Activated naive CD4-positive, alpha-beta T cell treated with anti-CD3 and anti-CD28 coated beads for 36 hours (primary cell): ENCODE measurements around the gene CRTAC1. TPM values are rescaled to one million over a fixed set of nuclear protein-coding genes. Genes with fewer than 3 reads are reported as not detected.

Experiments
- CTCF ChIA-PET: fragments of 350-600 bp; sonication (Branson Sonifier 250); formaldehyde crosslinking; loops from one replicate; lab custom pipeline; 2021; ENCODE audit warnings: antibody characterized with exemption; lab: Charles Lee
- DNase-seq: peaks from one replicate; pipeline ENCODE4 v3.0.0-alpha.2; 2020
- H3K27ac Mint-ChIP-seq: one replicate; pipeline ENCODE4 v1.8.0; 2021; ENCODE audit warnings: mild to moderate bottlenecking, mixed read lengths
- H3K27me3 Mint-ChIP-seq: one replicate; pipeline ENCODE4 v1.8.0; 2021; ENCODE audit warnings: low read depth, mixed read lengths
- H3K36me3 Mint-ChIP-seq: one replicate; pipeline ENCODE4 v1.8.0; 2021; ENCODE audit warnings: low read depth, mixed read lengths
- H3K4me1 Mint-ChIP-seq: one replicate; pipeline ENCODE4 v1.8.0; 2021; ENCODE audit warnings: low read depth, mixed read lengths
- H3K4me3 Mint-ChIP-seq: one replicate; pipeline ENCODE4 v1.8.0; 2021; ENCODE audit warnings: mild to moderate bottlenecking, moderate library complexity, mixed read lengths
- H3K9me3 Mint-ChIP-seq: one replicate; pipeline ENCODE4 v1.8.0; 2021; ENCODE audit warnings: mixed read lengths
- intact Hi-C: fragments of 100-400 bp; cut with micrococcal nuclease; formaldehyde crosslinking; loops from one replicate; pipeline ENCODE4 v1.15.1; 2023
- total RNA-seq, 2 experiments: library from RNA; stranded (reverse); gene quantifications; one replicate each; pipeline ENCODE4 v1.2.3, GENCODE V29; 2021

CRTAC1 gene
- total RNA-seq, 2 experiments from 2014 or later: not detected

GRCh38 chr10:97915346-97916131 is 114.9 kb downstream of the CRTAC1 start:
- no peaks in the 10 kb centered on the region for H3K9me3 Mint-ChIP-seq
- H3K27ac Mint-ChIP-seq: no peak overlapping the region
- intact Hi-C loops: loop anchor here (2.0 to 10.0 kb wide), 2 partner anchors 393 to 749 kb away; no protein-coding TSS in a partner anchor
- no peaks in the 10 kb centered on the region for H3K36me3 Mint-ChIP-seq
- no peak overlapping the region for H3K4me3 Mint-ChIP-seq
- CTCF ChIA-PET: interaction anchor here (0.6 to 6.7 kb wide), 27 partner anchors 9 to 757 kb away, joined by 3 to 168 read pairs (median 4); no protein-coding TSS in a partner anchor
- no peaks in the 10 kb centered on the region for H3K27me3 Mint-ChIP-seq
- H3K4me1 Mint-ChIP-seq: peaks cover 3% of the 10 kb centered on the region
- DNase-seq: no peak

DNA sequence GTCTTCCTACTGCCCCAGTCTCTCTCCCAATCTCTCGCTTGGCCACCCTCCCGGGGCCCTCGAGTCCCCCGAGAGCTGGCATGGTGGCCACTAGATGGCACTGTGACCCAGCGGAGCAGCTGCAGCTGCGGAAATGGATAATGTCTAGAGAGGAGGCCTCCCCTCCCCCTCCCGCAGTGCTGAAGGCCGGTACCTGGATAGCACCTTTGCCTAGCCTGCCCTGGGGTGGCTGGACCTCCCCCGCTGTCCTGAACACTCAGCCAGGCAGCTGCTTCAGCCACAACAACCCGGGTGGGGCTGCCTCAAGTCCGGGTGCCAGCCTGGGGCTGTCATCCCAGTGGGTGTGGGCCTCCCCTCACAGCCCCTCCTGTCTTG is 115.6 kb downstream of the CRTAC1 start:
- Mint-ChIP-seq H3K27me3 (no peaks in the 10 kb centered on the region), H3K9me3 (no peaks in the 10 kb centered on the region), H3K4me3 (no peak overlapping the region), H3K36me3 (no peaks in the 10 kb centered on the region), H3K4me1 (peaks cover 3% of the 10 kb centered on the region), H3K27ac (no peak overlapping the region)
- peak; percentile 87 for DNase-seq
- CTCF ChIA-PET: interaction anchor here (0.6 to 6.7 kb wide), 27 partner anchors 9 to 758 kb away, joined by 3 to 168 read pairs (median 4); no protein-coding TSS in a partner anchor
- intact Hi-C loops: loop anchor here (1.0 to 10.0 kb wide), 5 partner anchors 113 to 750 kb away; no protein-coding TSS in a partner anchor

DNA sequence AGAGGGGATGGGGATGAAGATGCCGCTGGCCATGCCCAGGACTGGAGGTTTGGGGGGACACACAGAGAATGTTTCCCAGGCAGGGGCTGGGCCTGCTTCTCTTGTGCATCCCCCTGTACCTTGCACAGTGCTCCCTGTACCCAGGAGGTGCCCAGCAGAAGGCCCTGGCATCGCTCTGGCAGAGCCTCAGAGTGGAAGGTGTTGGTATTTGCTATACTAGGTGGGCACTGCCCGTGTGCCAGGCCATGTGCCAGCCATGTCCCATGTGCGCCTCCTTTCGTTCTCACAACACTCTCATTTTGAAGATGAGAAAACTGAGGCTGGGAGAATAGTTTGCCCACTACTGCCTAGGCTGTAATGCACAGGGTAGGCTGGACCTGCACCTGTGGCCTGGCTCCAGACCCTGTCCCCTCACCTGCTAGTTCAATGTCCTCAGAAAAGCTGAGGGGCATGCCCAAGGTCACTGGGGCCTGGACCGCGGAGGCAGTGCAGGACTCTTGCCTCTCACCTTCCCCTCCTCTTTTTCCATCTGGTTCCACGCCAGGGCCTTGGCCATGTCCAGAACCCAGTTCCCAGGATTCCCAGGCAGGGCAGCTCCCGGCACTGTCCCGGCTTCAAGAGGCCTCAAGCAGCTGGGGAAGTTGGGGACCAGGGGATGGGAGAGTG is 116.1 kb downstream of the CRTAC1 start:
- Mint-ChIP-seq H3K36me3 (no peaks in the 10 kb centered on the region), H3K4me1 (peaks cover 3% of the 10 kb centered on the region), H3K9me3 (no peaks in the 10 kb centered on the region), H3K27ac (no peak overlapping the region), H3K4me3 (no peak overlapping the region), H3K27me3 (no peaks in the 10 kb centered on the region)
- no peak for DNase-seq
- CTCF ChIA-PET: interaction anchor here (0.6 to 6.7 kb wide), 23 partner anchors 9 to 759 kb away, joined by 3 to 168 read pairs (median 4); no protein-coding TSS in a partner anchor
- intact Hi-C loops: loop anchor here (1.0 to 10.0 kb wide), 5 partner anchors 114 to 750 kb away; no protein-coding TSS in a partner anchor

GRCh38 chr10:97913614-97914013 is 116.8 kb downstream of the CRTAC1 start:
- Mint-ChIP-seq H3K36me3 (no peaks in the 10 kb centered on the region), H3K9me3 (no peaks in the 10 kb centered on the region), H3K27me3 (no peaks in the 10 kb centered on the region), H3K4me3 (no peak overlapping the region), H3K4me1 (no peaks in the 10 kb centered on the region), H3K27ac (no peak overlapping the region)
- intact Hi-C loops: loop anchor here (1.0 to 10.0 kb wide), 5 partner anchors 115 to 751 kb away; no protein-coding TSS in a partner anchor
- CTCF ChIA-PET: interaction anchor here (1.7 to 6.7 kb wide), 2 partner anchors 130 to 137 kb away, joined by 7 to 168 read pairs; no protein-coding TSS in a partner anchor
- no peak for DNase-seq

- DNase-seq: no peak
- Mint-ChIP-seq H3K27ac (no peak overlapping the region), H3K9me3 (no peaks in the 10 kb centered on the region), H3K27me3 (no peaks in the 10 kb centered on the region), H3K4me3 (no peak overlapping the region), H3K4me1 (no peaks in the 10 kb centered on the region), H3K36me3 (no peaks in the 10 kb centered on the region)
- CTCF ChIA-PET: interaction anchor here (3.3 to 6.7 kb wide), 2 partner anchors 128 to 131 kb away, joined by 14 to 168 read pairs; no protein-coding TSS in a partner anchor
- intact Hi-C loops: loop anchor here (10.0 kb wide), 1 partner anchor 752 kb away; no protein-coding TSS in a partner anchor
Measured at GRCh38 chr10:97913193-97913592, 117.2 kb downstream of the CRTAC1 start.

- Mint-ChIP-seq H3K27ac (no peak overlapping the region), H3K4me3 (no peak overlapping the region), H3K27me3 (no peaks in the 10 kb centered on the region), H3K9me3 (no peaks in the 10 kb centered on the region), H3K4me1 (no peaks in the 10 kb centered on the region), H3K36me3 (no peaks in the 10 kb centered on the region)
- CTCF ChIA-PET: interaction anchor here (0.9 to 3.3 kb wide), 3 partner anchors 118 to 209 kb away, joined by 3 to 14 read pairs (median 3); no protein-coding TSS in a partner anchor
- DNase-seq: no peak
- intact Hi-C loops: loop anchor here (10.0 kb wide), 1 partner anchor 754 kb away; no protein-coding TSS in a partner anchor
Measured at GRCh38 chr10:97911217-97911616, 119.2 kb downstream of the CRTAC1 start.

DNA sequence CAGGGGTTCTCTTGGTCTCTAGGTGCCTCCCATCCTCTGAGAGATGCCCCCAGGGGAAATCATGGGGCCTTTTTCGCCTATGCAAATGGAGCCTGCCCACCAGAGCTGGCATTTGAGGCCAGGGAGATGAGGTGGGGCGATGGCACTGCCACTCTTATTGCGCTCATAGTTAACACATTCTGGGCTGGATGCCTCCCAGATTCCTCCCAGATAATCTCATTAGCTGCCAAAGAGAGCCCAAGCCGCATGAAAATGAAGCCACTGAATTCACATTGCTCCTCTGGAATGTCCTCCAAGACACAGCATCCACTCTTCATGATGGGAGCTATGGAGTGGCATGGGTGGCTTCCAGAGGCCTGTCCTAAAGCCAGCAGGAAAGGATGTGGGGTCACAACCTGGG is 119.8 kb downstream of the CRTAC1 start:
- Mint-ChIP-seq H3K27ac (no peak overlapping the region), H3K27me3 (no peaks in the 10 kb centered on the region), H3K9me3 (no peaks in the 10 kb centered on the region), H3K4me1 (no peaks in the 10 kb centered on the region), H3K36me3 (no peaks in the 10 kb centered on the region), H3K4me3 (no peak overlapping the region)
- CTCF ChIA-PET: interaction anchor here (1.7 to 3.3 kb wide), 2 partner anchors 118 to 131 kb away, joined by 3 to 14 read pairs; no protein-coding TSS in a partner anchor
- DNase-seq: no peak
- intact Hi-C loops: loop anchor here (10.0 kb wide), 1 partner anchor 754 kb away; no protein-coding TSS in a partner anchor

DNA sequence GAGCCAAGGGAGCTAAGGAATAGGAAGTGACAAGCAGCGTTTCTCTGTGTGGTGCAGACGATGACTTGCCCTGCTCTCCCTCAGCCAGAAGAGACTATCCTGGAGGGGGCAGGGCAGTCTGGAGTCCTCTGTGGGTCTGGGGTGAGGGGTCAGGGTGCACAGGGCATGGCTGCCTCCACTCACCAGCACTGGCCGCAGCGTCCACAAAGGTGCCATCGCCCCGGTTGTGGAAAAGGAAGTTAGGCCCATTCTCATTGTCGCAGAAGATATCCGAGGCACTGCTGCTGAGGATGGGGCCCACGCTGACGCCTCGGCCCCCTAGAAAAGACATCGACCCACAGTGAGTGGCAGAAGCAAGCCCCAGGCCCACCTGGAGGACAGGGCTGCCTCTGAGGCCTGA is 122.6 kb downstream of the CRTAC1 start:
- intact Hi-C loops: no loop called here
- H3K4me3 Mint-ChIP-seq: no peak overlapping the region
- H3K36me3 Mint-ChIP-seq: no peaks in the 10 kb centered on the region
- H3K9me3 Mint-ChIP-seq: no peaks in the 10 kb centered on the region
- DNase-seq: no peak
- H3K27me3 Mint-ChIP-seq: no peaks in the 10 kb centered on the region
- CTCF ChIA-PET: interaction anchor here (1.1 to 1.3 kb wide), 2 partner anchors 133 to 136 kb away, joined by 4 to 5 read pairs; no protein-coding TSS in a partner anchor
- no peaks in the 10 kb centered on the region for H3K4me1 Mint-ChIP-seq
- H3K27ac Mint-ChIP-seq: no peak overlapping the region

DNA sequence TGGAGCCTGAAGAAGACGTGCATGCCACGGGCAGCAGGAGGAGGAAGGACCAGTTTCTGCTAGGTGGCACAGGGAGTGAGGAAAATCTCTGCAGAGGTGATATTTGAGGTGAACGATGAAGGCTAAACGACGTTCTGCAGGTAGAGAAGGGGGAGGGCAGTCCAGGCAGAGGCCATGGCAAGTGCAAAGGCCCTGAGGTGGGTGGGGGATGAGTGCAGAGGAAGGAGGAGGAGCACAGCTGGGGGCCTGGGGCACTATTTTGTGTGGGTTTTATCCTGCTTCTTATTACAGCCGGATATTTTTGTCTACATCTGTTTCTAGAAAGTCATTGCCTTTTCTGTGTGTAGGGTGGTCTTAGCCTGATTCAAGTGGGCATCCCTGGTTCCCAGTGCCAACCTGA is 123.2 kb downstream of the CRTAC1 start:
- Mint-ChIP-seq H3K9me3 (no peaks in the 10 kb centered on the region), H3K27ac (no peak overlapping the region), H3K27me3 (no peaks in the 10 kb centered on the region), H3K4me3 (no peak overlapping the region), H3K36me3 (no peaks in the 10 kb centered on the region), H3K4me1 (no peaks in the 10 kb centered on the region)
- no peak for DNase-seq
- intact Hi-C loops: no loop called here
- CTCF ChIA-PET: interaction anchor here (0.7 to 4.0 kb wide), 5 partner anchors 8 to 157 kb away, joined by 3 to 16 read pairs (median 5); no protein-coding TSS in a partner anchor

GRCh38 chr10:97905276-97905675 is 125.1 kb downstream of the CRTAC1 start:
- no peak overlapping the region for H3K27ac Mint-ChIP-seq
- H3K27me3 Mint-ChIP-seq: no peaks in the 10 kb centered on the region
- H3K4me1 Mint-ChIP-seq: no peaks in the 10 kb centered on the region
- CTCF ChIA-PET: interaction anchor here (3.2 to 4.0 kb wide), 2 partner anchors 10 to 137 kb away, joined by 8 to 16 read pairs; no protein-coding TSS in a partner anchor
- intact Hi-C loops: no loop called here
- H3K4me3 Mint-ChIP-seq: no peak overlapping the region
- H3K9me3 Mint-ChIP-seq: no peaks in the 10 kb centered on the region
- H3K36me3 Mint-ChIP-seq: no peaks in the 10 kb centered on the region
- DNase-seq: no peak

DNA sequence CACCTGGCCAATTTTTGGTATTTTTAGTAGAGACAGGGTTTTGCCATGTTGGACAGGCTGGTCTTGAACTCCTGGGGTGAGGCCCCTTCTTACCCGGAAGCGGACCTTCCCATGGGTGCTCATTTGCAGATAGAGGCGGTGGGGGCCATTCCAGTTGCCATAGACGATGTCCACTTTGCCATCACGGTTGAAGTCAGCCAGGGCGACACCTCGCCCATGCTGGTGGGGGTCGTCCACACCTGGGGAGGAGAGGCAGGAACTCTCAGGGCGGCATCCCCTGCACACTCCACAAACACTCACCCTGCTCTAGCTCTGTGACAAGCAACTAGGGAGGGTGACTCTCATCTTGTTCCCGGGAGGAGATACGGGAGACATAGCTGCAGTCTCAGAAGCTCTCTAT is 125.8 kb downstream of the CRTAC1 start:
- DNase-seq: no peak
- Mint-ChIP-seq H3K9me3 (no peaks in the 10 kb centered on the region), H3K4me1 (no peaks in the 10 kb centered on the region), H3K27ac (no peak overlapping the region), H3K27me3 (no peaks in the 10 kb centered on the region), H3K36me3 (no peaks in the 10 kb centered on the region), H3K4me3 (no peak overlapping the region)
- CTCF ChIA-PET: interaction anchor here (0.6 to 4.0 kb wide), 4 partner anchors 10 to 1885 kb away, joined by 3 to 16 read pairs (median 6); no protein-coding TSS in a partner anchor
- intact Hi-C loops: no loop called here

GRCh38 chr10:97904018-97904381 is 126.4 kb downstream of the CRTAC1 start:
- Mint-ChIP-seq H3K27me3 (no peaks in the 10 kb centered on the region), H3K27ac (no peak overlapping the region), H3K36me3 (no peaks in the 10 kb centered on the region), H3K4me1 (no peaks in the 10 kb centered on the region), H3K9me3 (no peaks in the 10 kb centered on the region), H3K4me3 (no peak overlapping the region)
- intact Hi-C loops: no loop called here
- CTCF ChIA-PET: interaction anchor here (3.2 to 4.0 kb wide), 2 partner anchors 11 to 138 kb away, joined by 8 to 16 read pairs; no protein-coding TSS in a partner anchor
- DNase-seq: no peak
